ENCODE measurements around the gene RNF11.

The RNF11 gene

DNA sequence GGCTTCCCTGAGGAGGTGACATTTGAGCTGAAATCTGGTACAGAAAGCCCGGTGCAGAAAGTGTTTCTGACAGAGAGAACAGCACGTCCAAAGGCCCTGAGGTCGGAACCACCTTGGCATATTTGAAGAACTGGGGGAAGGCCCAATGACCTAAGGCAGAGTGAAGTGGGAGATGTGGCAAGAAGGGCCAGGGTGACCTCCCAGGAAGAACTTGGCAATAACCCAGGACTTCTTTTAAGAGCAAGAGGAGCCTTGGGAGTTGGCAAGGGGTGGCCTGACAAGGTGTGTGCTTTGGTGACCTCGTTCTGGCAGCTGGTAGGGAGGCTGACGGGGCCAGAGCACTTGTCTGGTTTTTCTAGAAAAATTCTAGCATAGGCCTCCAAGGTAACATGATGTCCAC is 70.9 kb downstream of the RNF11 start:
- no peak overlapping the region for H3K4me3 ChIP-seq
- no peak overlapping the region for H3K27ac ChIP-seq

DNA sequence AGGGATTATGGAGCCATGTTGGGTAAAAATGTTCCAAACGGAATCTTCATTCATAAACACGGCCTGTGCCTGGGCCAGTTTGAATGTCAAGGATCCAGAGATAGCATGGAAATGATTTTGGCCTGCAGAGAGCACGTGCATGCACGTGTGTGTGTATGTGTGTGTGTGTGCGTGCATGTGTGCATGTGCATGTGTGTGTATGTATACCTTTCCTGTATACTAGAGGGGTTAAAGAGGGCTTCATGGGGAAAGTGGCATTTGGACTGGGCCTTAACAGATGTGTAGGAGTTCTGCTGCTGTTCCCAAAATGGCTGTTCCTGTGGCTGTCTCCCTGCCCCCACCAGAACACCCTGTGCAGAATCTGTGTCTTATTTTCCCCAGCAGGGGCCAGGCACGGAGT is 72.6 kb downstream of the RNF11 start:
- no peak overlapping the region for H3K4me3 ChIP-seq
- no peak overlapping the region for H3K27ac ChIP-seq

DNA sequence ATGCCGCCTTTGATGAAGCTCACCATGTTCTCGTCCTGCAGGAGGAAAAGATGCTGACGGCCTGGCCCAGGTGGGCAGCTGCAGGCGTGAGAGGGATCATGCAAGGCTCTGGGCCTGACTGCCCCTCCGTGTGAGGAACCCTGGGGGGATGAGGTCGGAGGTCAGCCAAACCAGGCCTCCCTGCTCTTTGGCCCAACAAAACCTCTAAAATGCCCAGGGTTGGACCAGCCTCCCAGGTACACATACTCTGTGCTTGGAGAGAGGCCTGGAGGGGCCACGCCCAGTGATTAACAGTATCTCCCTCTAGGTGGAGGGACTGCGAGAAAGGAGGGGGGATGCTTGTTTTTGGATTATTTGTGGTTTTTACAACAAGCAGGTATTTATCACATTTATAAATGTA is 73.2 kb downstream of the RNF11 start:
- Histone ChIP-seq H3K27ac (no peak overlapping the region), H3K4me3 (no peak overlapping the region)

DNA sequence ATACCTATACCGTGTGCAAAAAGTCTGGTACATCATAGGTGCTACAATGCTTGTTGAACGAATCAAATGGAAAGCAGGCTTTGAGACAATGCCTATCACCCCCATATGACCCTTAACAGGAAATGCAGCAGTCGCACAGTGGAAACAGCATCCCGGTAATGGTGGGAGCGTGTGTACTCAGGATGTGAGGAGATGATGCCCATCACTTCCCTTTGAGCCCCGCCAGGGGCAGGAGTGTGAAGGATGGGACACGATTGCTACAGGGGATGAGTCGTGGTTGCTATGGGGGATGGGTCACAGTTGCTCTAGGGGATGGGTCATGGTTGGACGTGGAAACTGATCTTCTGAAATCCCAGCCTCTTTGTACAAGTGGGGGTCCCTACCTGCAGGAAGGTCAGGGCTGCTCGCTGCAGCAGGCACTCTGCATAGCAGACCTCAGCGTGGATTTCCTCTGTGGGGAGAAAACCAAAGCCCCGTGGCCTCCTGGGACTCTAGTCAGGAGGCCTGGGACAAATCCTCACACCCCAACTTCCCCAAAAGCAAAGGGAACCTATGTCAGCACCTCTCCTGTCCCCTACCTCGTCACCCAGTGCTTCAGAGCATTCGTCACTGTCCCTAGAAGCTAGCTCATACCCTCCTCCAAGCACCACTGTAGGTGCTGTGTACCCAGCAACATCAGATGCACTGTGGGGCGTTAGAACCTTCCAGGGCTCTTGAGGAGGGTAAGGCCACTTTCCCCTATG is 75.0 kb downstream of the RNF11 start:
- H3K4me3 ChIP-seq = no peak overlapping the region
- H3K27ac ChIP-seq = no peak overlapping the region

DNA sequence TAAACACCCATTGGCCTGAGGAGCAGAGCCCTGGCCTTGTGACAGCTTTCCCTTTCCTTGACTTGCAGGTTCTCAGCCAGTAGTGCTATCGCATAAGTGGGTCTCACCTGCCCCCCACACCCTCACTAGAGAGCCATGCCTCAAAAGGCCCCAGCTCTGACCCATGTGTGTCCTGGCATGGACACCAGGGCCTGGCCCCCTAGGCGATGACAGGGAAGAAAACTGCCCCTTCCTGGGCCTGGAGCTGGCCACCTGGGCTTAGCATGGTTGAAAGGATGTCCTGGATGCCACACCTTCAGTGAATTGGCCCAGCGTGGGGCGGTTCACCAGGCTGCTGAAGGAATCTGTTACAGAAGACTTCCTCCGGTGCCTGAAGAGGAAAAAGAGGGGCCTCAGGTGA is 75.8 kb downstream of the RNF11 start:
- no peak overlapping the region for H3K27ac ChIP-seq
- H3K4me3 ChIP-seq = no peak overlapping the region

DNA sequence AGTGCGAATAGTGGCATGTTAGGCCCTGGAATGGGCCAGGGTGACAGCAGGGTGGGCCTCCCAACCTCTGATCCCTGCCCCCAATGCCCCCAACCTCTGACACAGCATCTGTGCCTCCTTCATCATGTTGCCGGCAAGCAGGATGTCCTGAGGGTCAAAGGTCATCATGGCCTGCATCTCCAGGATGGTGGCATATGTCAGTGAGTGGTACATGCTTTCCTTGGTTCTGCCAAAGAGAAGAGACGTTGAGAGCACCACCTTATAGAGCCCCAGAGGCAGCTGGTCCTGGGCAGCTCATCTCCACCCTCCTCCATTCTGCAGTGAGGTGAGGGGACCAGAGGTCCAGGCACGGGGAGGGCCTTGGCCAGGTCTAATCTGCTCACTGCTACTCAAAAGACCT is 76.6 kb downstream of the RNF11 start:
- no peak overlapping the region for H3K4me3 ChIP-seq
- H3K27ac ChIP-seq = peak overlapping the region in 2 of 21 experiments; percentile 7 to 63

DNA sequence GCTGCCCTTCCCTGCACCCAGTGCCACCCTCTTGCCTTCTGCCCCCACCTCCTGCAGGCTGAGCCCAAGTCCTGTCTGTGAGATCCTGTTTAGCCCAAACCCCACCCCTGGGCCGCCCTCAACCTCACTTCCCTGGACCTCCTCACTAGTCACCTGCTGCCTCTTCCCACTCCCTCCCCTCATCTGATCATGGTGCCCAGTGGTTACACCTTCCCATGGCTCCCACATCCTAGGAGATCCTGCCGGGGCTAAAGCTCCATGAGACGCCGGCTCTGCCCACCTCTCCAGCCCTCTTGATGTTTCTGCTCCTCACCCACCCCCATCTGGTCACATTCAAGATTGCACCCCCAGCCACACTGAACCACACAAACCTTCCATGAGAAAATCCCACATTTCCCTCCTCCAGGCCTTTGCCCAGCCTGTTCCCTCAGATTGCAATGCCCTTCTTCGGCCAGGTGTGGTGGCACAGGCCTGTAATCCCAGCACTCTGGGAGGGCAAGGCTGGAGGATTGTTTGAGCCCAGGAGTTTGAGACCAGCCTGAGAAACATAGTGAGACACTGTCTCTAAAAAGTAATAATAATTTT is 77.3 kb downstream of the RNF11 start:
- Histone ChIP-seq H3K27ac (peak overlapping the region in 20 of 21 experiments; percentile 14 to 84 (median 66)), H3K4me3 (no peak overlapping the region)

DNA sequence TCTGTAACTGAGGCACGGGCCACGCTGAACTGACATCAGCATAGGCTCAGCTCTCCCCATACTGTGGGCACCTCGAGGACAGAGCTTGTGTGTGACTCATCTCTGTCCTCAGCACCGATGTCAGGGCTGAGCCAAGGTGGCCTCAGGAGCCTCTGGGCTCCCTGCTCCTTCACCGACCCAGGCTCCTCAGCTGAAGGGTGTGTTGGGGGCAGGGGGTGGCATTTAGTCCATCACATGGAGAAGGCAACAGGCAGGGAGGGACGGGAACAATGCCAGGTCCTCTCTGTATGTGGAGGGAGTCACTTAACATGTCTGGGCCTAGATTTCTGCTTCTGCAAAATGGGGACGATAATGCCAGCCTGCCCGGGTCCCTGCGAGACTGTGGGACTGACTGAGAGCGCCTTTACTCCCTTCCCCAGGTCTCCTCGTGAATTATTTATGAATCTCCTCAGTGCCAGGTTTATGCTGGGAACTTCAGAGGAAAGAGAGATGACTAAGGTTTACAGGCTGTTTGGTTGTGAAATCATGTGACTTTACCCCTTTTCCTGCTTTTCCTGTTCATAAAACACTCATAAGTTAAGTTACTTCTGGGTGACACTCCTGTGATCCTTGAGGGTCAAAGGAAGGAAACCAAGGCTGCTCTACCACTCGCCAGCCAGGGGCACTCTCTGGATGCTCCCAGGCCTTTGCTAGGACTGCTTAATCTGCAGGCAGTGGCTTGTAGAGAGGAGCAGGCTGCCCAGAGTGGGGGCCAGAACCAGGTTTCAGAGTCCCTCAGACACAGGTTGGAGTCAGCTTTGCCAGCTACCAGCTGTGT is 78.1 kb downstream of the RNF11 start:
- no peak overlapping the region for H3K4me3 ChIP-seq
- H3K27ac ChIP-seq = peak overlapping the region; percentile 14 to 84 (median 69)

DNA sequence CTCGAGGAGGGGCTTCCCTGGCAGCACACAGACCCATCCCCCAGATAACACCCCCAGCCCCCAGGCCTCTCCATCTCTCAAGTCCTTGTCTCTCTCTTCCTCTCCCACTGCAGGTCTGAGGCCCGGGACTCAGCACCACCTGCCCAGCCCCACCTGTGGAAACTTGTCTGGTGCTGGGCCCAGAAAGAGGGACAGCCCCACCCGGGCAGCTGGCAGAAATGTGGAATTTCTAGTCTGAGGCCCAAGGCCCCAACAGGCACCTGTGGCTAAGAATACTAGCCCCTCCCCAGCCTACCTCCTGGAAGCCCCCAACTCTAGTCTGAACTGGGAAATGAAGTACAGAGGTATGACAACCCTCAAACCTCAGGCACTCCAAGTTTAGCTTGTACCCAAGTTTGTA is 78.9 kb downstream of the RNF11 start:
- peak overlapping the region in 18 of 21 experiments; percentile 36 to 84 (median 72) for H3K27ac ChIP-seq

DNA sequence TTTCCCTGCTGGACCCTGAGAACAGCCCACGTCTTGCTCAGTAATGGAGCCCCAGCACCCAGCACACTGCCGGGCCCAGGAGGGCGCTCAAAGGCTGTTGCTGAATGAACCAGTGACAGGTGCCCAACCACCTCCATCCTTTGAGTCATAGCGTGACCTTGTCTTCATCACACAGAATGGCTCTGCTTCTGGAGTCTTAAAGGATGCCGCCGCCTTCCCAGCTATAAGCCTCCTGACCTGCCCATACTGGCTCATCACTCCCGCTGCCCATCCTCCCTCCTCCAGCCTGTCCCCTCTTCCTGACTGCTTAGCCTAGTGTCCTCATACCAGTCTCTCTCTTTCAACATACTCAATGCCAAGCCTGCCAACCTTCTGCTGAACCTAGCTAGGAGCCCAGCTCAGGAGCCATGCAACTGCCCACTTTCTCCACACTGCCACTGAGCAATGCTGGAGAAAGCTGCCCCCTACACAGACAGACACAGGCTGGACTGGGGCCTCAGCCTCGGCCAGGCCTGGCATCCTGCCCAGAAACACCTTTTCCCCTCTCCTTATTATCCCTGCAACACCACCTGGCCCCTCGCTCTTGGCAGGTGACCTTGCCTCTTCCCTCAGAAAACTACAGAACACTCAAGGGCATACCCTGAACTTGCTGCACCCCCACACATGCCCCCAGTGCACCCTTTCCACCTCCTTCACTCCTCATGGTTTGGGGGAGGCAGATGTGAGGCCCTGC is 80.2 kb downstream of the RNF11 start:
- H3K4me3 ChIP-seq = no peak overlapping the region
- peak overlapping the region in 1 of 21 experiments; percentile 83 for H3K27ac ChIP-seq

More for the DNA sequence above, 78.9 kb downstream of the RNF11 start:
- H3K4me3 ChIP-seq = no peak overlapping the region

DNA sequence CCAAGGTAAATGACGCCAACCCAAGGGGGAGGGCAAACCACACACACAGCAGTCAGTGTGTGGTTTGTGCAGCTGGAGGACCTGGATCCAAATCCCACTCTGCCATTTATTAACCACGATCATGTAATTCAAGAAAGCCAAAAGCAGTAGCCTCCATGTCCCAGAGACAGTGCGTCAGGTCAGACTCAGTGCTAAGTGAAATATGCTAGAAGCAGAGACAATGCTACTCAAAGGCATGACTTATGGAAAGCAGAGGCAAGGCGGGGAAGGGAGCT is 80.7 kb downstream of the RNF11 start:
- Histone ChIP-seq H3K27ac (no peak overlapping the region), H3K4me3 (no peak overlapping the region)

DNA sequence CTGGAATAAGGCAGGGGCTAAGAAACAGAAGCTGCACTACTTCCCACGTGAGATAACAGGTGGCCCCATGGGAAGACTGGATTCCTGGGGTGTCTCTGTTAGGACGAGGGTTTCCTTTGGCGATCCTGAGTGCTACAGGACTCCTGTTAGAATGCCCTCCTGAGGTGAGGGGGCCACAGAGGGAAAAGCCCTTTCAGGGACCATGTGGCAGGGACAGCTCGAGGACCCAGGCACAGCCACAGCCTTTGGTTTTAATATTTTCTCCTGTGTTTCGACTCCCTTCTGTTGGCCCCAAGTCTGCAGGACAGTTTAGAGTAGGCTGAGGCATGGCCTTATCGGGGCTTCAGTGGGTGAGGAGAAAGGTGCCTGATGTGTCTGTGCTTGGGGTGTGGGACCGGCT is 81.7 kb downstream of the RNF11 start:
- Histone ChIP-seq H3K4me3 (no peak overlapping the region), H3K27ac (no peak overlapping the region)

DNA sequence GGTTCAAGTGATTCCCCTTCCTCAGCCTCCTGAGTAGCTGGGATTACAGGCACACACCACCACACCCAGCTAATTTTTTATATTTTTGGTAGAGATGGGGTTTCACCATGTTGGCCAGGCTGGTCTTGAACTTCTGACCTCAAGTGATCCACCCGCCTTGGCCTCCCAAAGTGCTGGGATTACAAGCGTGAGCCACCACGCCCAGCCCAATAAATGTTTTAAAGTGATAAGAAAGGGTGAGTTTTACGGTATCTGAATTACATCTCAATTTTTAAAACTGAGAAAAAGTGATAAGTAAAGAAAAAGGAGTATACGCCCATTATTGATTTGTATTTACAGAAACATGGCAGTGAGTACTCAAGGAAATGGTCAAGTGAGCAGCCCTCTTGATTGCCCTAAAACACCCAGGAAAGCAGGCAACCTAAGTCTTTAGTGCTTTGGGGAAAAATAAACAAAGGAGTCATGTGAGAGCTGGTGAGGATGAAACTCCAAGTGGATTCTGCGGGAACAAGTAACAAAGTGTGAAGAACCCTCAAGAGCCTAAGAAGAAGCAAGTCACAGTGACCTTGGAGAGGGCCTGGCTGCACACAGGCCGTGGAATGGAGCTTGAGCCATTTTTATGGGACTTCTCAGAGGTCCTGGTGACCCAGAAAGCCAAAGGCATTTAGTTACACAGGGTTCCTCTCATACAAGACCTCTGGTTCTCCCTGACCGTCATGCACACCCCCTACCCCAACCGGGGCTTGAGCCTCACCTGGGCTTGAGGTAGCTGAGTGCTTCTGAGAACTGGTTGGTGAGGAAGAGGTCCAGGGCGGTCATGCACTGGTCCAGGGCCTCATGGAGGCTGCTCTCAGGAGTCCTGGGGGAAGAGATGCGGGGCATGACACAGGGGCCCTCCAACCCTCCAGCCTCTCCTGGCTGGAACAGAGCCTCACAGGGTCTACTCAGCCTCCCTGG is 85.2 kb downstream of the RNF11 start:
- no peak overlapping the region for H3K4me3 ChIP-seq
- no peak overlapping the region for H3K27ac ChIP-seq

DNA sequence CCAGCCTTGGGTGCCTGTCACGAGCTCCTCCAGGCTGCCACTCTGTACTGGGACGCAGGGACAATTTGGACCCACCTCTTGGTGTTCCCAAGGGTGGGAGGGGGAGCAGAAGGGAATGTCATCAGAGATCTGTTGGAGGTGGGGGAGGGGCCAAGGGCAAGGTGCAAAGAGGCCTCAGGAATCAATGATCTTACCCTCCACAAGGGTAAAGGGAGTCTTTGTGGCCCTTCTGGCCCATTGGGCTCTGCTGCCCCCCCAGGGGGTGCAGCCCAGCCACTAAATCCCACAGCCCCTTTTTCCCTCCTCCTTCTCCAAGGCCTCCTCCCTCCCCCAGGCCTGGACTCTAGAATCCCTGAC is 85.8 kb downstream of the RNF11 start:
- Histone ChIP-seq H3K27ac (no peak overlapping the region), H3K4me3 (no peak overlapping the region)

DNA sequence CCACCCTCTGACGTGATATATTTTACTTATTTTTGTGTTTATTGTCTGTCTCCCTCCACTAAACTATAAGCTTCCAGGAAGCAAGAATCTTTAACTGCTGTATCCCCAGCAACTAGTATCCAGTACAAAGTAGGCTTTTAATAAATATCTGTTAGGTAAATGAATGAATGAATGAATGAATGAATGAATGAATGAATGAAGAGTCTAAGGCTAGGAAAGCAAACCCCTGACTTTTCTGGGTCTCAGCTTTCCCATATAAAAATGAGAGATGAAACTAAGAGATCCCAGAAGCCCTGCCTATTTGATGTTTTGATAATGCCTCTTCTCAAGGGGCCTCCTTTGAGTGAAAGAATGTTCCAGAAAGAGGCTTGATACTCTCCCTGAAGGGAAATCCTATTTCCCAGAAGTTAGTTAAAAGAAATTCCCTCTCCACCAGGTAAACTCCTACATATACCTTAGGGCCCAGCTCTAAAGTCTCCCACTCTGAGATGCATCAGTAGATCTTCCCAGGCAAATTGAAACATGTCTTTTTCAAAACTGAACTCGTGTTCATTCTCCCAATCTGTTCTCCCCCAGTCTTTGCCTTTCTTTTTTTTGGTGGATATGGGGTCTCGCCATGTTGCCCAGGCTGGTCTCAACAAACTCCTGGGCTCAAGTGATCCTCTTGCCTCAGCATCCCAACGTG is 86.5 kb downstream of the RNF11 start:
- no peak overlapping the region for H3K4me3 ChIP-seq
- H3K27ac ChIP-seq = no peak overlapping the region

All from skin epidermis (tissue), 12 donors.